Activated T-cell treated with anti-CD3 and anti-CD28 coated beads for 48 hours (primary cell): ENCODE measurements around the gene ATG9A.
"Not testable (repeated sequence)": the region's sequence is repeated elsewhere in the genome, so short reads cannot be mapped to it uniquely, and the experiment has no call there.

ENCODE experiments used
- DNase-seq: peaks from one replicate; pipeline ENCODE4 v3.0.0-alpha.2; 2020; ENCODE audit warnings: low read depth

ATG9A gene

DNA sequence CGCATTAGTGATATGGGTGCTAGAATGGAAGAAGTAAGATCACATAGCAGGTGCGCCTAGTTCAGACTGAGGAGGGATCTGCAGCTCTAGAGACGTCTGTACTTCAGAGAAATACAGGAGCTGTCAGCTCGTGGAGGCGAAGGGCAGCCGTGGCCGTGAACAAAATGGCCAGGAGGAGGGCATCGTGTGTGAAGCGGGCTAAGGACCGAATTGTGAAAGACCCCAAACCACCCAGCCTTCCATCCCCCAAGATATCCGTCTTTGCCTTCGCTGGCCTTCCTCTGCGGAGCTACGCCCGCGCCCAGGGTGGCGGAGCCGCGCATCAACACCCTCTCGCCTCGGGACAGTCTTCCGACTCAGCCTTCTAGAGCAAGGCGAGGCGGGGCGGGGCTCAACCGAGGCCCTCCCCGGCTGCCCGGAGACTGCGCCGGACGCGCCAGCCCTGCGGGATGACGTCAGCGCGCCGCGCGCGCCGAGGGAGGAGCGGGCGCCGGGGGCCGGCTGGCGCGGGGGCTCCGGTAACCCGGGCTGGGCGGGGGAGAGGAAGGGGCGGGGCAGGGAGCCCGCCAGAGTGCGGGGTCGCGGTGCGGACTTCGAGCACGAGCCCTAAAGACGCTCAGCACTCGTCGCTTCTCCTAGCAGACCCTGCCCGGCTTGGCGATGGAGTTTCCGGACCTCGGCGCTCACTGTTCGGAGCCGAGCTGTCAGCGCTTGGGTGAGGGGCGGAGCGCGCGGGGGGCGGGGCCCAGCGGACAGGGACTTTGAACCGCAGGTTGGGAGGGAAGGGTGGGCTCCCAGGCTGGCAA lies 22.9 kb downstream of the ATG9A start, which contains the start of gene ZFAND2B:
ZFAND2B (plus strand) TSS at position 455 of the 806 bp plus-strand sequence; CDS start at position 661, 206 bp downstream.
- peak; percentile 96 for DNase-seq

DNA sequence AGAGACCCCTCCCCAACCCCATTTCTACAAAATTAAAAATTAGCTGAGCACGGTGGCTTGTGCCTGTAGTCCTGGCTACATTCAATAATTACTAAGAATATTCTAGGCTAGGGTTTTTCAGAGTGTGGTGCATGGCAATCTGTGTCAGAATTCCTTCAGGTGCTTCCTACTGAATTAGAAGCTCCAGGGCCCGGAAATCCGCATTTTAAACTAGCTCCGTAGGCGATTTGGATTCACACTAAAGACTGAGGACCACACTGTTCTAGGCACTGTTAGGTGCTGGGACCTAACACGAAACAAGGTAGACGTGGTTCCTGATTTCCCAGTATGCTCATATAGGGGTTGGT lies 23.5 kb downstream of the ATG9A start:
- no peak for DNase-seq

DNA sequence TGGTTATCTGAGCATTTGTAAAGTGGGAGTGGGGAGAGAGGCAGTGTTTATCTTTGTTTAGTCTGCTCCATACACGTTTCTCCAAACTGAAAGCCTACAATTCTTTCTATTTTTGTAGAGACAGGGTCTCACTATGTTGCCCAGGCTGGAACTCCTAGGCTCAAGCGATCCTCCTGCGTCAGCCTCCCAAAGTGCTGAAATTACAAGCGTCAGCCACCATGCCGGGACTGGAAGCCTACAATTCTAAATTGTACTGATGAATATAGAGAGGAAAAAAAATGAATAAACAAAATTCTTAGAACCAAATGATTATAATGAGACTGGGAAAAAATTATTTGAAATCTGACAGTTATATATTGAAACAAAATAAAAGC lies 24.3 kb downstream of the ATG9A start:
- no peak for DNase-seq

DNA sequence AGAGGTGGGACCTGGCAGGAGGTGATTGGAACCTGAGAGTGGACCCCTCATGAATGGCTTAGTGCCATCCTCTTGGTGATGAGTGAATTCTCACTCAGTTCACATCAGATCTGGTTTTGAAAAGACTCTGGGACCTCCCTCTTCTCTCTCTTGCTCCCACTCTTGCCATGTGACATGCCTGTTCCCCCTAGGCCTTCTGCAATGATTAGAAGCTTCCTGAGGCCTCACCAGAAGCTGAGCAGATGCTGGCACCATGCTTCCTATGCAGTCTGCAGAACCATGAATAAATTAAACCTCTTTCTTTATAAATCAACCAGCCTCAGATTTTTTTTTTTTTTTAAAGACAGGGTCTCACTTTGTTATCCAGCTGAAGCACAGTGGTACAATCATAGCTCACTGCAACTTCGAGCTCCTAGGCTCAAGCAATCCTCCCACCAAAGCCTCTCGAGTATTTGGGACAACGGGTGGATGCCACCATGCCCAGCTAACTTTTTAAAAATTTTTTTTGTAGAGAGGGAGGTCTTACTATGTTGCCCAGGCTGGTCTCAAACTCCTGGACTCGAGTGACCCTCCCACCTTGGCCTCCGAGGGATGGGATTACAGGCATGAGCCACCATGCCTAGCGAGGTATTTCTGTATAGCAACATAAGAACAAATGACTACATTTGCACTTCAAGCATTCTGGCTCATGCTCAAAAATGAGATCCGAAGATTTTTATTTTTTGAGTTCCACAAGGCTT lies 24.8 kb downstream of the ATG9A start:
- no peak for DNase-seq

DNA sequence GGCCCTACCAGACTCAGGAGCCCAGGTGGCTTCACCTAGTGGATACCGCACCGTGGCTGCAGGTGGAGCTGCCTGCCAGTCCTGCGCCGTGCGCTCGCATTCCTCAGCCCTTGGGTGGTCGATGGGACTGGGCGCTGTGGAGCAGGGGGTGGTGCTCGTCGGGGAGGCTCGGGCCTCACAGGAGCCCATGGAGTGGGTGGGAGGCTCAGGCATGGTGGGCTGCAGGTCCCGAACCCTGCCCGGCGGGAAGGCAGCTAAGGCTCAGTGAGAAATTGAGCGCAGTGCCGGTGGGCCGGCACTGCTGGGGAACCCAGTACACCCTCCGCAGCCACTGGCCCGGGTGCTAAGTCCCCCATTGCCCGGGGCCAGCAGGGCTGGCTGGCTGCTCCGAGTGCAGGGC lies 28.1 kb downstream of the ATG9A start:
- not testable (repeated sequence) for DNase-seq

DNA sequence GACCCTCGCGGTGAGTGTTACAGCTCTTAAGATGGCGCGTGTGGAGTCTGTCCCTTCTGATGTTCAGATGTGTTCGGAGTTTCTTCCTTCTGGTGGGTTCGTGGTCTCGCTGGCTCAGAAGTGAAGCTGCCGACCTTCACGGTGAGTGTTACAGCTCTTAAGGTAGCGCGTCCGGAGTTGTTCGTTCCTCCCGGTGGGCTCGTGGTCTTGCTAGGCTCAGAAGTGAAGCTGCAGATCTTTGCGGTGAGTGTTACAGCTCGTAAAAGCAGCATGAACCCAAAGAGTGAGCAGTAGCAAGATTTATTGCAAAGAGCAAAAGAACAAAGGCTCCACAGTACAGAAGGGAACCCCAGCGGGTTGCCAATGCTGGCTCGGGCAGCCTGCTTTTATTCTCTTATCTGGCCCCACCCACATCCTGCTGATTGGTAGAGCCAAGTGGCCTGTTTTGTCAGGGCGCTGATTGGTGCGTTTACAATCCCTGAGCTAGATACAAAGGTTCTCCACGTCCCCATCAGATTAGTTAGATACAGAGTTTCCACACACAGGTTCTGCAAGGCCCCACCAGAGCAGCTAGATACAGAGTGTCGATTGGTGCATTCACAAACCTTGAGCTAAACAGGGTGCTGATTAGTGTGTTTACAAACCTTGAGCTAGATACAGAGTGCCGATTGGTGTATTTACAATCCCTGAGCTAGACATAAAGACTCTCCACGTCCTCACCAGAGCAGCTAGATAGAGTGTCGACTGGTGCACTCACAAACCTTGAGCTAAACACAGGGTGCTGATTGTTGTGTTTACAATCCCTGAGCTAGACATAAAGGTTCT lies 28.7 kb downstream of the ATG9A start:
- DNase-seq, result peak; percentile 24

DNA sequence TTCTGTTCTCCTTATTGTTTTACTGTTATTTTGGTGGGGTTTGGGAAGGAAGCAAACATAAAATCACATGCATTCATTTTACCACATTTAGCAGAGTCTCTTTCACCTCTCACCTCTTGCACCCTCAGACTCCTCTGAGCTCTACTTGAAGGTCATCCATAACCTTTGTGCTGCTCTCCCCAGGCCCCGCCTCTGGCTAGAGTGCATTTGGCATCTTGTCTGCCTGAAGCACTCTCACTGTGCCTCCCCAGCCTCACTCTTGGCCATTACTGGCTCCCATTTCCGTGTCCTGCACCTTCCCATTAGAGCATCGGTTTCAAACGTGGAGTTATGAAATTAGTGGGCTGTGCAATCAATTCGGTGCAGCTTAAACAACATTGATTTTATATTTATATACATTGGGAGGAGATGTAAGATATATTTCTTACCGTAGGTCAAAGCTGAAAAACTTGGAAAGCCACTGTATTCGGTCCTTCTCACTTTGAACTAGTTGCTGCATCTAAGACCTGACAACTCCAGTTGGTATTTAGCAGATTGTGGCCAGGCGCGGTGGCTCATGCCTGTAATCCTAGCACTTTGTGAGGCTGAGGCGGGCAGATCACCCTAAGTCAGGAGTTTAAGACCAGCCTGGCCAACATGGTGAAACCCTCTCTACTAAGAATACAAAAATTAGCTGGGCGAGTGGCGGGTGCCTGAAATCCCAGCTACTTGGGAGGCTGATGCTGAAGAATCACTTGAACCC lies 29.8 kb downstream of the ATG9A start:
- DNase-seq, result no peak

DNA sequence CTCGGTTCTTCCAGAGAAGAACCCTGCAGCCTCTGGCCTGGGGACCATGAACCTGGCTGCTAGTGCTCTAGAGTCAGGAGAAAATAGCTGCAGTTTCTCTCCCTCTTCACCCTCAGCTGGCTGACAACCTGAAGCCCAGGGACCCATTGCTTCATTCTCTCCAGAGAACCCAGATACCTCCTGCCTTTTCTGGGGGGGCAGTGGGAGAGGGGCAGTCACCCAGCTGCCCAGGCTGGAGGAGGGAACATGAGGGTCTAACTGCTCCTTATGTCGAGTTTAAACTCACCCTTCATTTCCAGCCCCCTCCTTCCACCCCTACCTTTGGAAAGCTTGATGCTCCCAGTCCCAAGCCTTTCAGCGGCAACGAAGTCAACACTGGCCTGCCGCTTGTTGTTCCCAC lies 30.5 kb downstream of the ATG9A start:
- no peak for DNase-seq

DNA sequence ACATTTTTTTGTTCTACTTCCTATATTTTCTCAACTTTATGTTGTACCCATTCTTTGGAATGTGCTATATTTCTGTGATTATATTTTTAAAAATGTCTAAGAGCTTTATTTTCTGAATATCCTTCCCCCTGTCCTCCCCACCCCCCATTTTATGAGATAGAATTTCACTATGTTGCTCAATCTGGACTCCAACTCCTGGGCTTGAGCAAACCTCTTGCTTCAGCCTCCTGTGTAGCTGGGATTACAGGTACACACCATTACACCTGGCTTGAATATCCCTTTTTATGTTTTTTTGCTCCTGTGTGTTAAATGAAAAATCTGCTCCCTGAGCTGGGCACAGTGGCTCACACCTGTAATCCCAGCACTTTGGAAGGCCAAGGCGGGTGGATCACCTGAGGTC lies 32.0 kb downstream of the ATG9A start:
- DNase-seq, result no peak

DNA sequence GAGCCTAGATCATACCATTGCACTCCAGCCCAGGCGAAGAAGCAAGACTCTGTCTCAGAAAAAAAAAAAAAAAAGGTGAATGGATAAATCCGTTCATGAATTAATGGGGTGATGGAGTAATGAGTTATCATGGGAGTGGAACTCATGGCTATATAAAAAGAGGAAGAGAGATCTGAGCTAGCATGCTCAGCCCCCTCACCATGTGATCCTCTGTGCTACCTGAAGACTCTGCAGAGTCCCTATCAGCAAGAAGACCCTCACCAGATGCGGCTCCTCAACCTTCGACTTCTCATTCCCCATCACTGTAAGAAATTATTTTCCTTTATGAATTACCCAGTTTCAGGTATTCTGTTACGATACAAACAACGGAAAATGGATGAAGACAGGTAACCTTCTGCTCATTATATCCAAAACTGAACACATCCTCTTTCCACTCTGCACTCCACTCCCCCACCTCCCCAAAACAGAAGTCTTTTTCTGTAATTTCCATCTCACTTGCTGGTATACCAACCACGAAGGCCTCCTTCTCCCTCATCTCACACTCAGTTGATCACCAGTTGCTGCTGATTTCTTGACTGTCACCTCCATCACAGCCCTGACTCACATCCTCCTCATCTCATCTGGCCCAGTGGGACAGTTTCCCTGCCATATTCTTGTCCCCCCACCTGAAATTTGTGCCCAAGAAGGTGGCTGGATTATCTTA lies 42.5 kb downstream of the ATG9A start:
- no peak for DNase-seq

DNA sequence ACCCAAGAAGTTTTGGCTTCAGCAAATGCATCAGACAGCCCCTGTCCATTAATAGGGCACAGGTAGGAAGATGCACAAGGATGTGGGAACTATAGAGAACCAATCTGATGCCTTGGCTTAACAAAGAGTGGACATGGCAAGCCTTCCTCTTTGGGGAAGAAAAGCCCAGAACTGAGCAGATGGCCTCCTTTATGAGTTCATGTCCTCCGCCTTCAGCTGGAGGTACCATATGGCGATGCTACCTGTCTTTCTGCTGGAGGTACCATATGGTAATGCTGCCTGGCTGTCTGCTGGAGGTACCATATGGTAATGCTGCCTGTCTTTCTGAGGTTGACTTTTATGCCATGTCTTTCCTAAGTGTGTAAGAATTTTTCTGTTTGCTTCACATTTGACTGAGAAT lies 45.3 kb downstream of the ATG9A start:
- DNase-seq, result no peak

DNA sequence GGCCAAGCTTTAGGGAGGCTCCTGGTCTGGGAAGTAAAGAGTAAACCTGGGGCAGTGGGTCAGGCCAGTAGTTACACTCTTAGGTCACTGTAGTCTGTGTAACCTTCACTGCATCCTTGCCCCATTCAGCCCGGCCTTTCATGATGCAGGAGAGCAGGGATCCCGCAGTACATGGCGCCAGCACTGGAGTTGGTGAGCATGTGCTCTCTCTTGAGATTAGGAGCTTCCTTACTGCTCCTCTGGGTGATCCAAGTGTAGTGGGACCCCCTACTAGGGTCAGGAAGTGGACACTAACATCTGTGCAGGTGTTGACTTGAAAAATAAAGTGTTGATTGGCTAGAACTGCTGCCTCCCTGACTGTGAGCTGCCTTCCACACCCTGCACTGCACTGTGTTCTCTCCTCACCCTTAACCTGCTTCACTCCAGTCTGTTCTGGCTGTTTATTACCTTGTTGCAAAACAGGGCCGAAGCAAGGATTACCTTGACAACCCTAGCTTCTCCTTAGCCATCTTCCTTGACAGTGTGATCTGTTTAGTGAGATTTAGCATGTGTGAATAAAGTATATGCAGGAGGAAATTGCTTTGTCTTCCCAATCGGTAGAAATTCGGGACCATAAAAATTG lies 46.2 kb downstream of the ATG9A start:
- DNase-seq, result no peak

DNA sequence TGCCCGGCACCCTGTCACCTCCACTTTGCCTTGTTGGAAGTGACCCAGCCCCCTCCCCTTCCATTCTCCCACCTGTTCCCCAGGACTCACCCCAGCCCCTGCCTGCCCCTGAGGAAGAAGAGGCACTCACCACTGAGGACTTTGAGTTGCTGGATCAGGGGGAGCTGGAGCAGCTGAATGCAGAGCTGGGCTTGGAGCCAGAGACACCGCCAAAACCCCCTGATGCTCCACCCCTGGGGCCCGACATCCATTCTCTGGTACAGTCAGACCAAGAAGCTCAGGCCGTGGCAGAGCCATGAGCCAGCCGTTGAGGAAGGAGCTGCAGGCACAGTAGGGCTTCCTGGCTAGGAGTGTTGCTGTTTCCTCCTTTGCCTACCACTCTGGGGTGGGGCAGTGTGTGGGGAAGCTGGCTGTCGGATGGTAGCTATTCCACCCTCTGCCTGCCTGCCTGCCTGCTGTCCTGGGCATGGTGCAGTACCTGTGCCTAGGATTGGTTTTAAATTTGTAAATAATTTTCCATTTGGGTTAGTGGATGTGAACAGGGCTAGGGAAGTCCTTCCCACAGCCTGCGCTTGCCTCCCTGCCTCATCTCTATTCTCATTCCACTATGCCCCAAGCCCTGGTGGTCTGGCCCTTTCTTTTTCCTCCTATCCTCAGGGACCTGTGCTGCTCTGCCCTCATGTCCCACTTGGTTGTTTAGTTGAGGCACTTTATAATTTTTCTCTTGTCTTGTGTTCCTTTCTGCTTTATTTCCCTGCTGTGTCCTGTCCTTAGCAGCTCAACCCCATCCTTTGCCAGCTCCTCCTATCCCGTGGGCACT lies 46.9 kb downstream of the ATG9A start:
- no peak for DNase-seq

DNA sequence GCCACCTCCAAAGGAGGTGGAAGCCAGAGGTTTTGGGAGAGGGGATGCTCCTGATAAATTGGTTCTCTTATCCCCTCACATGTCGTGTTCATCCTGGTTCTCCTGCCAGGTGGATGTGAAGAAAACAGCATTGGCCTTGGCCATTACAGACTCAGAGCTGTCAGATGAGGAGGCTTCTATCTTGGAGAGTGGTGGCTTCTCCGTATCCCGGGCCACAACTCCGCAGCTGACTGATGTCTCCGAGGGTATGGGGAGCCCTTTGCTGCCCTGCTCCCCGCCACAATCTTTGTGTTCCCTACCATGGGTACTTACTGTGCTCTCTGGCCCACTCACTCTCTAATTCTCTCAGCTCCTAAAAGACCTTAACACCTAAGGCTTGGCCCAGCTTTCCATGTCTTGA lies 47.9 kb downstream of the ATG9A start:
- DNase-seq, result no peak

DNA sequence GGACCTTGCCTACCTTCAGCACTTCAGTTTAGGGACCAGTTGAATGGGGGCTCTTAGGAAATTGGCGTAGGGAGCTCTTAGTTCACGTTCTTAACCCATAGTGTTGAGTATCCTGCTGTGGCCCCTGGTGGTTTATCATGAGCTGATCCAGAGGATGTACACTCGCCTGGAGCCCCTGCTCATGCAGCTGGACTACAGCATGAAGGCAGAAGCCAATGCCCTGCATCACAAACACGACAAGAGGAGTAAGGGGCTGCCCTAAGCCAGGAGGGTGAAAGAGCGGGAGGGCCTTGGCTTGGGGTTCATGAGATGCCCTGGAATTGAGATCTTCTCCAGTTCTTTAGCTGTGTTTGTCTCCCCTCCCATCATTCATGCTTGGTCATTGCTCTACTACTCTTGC lies 48.5 kb downstream of the ATG9A start:
- DNase-seq, result no peak

DNA sequence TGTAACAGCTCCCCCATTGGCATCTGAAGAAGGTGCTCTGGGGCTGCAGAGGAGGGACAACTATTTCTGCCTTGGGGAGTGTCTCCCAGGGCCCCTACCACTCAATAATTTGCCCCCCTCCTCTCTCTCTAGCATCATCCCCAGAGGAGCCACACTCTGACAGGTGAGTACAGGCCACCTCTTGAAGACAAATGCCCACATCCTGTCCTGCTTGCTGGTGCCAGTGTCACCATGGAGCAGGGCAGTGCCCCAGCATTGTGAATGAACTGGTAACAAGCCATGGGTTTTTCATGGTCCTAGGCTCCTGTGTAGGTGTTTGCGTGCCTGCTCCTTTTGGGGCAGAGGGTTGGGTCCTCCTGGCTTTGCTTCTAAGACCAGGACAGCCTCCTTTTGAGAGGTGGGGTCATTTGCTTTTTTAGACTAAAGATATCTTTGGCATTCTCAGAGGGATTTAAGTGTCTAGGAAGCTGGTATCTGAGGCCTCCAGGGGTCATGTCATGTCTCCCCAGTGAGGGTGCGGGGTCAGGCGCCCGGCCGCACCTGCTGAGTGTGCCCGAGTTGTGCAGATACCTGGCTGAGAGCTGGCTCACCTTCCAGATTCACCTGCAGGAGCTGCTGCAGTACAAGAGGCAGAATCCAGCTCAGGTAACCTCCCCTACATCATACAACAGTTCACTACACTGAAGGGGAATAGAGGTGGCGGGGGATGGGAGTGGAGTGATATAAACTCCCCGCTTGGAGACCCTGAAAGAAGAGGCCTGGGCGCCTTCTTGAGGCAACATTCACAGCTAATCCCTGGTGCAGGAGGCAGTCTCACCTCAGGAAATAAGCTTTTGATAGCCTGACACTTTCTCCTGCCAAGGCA lies 49.6 kb downstream of the ATG9A start:
- no peak for DNase-seq

DNA sequence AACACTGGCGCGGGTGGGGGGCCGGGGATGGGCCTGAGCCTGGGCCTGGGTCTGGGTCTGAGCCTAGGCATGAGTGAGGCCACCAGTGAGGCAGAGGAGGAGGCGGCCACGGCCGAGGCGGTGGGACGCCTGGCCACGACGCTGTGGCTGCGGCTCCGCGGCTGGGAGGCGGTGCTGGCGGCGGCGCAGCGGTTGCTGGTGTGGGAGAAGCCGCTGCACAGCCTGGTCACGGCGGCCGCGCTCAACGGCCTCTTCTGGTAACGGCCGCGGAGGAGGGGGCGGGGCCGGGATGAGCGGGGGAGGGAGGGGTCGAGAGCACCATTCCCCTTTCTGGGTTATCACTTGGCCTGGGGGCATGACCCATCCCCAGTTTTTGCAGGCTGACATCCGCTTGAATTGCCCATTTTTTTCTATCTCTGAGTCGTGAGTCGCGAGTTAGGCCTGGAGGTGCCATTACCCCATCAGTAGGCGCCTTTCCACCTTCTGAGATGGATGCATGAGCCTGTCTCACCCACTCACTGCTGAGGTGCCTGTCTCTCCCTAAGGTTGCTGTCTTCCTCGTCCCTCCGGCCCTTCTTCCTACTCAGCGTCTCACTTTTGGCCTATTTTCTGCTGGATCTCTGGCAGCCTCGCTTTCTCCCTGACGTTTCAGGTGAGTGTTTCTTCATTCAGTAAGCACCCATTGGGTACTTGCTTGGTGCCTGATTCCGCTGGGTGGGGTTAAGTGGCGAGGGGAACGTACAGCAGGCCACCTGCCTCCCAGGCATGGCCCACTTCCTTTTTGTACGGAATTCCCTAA lies 50.9 kb downstream of the ATG9A start:
- no peak for DNase-seq
